ENCODE results near the gene SBF1. TPM values are rescaled to one million over a fixed set of nuclear protein-coding genes. Genes with fewer than 3 reads are reported as not detected.

SBF1 gene
- total and polyA plus RNA-seq, 2 of the 13 experiments (the other 11 are each of a cell fraction or from before 2014, with no cell fraction given) = 31.7 to 40.9 TPM

GRCh38 chr22:50482107-50483074, 7.6 kb upstream of the SBF1 start (continued):
- TF ChIP-seq ETS1 (CRISPR knock-in tag; IDR thresholded peaks at IDR 0.05) (no peak), ZHX2 (IDR thresholded peaks at IDR 0.05; ENCODE audit: low read depth) (no peak), ZHX2 (CRISPR knock-in tag; IDR thresholded peaks at IDR 0.05; ENCODE audit: borderline replicate concordance) (no peak), KLF11 (CRISPR knock-in tag; IDR thresholded peaks at IDR 0.05) (no peak), THRA (CRISPR knock-in tag; IDR thresholded peaks at IDR 0.05; ENCODE audit: borderline replicate concordance) (0 out of 2 replicates have a peak, but pooled peaks have one; percentile 24), ZNF572 (CRISPR knock-in tag; IDR thresholded peaks at IDR 0.05) (no peak), ZNF746 (CRISPR knock-in tag; IDR thresholded peaks at IDR 0.05) (no peak), GMEB1 (CRISPR knock-in tag; IDR thresholded peaks at IDR 0.05; ENCODE audit: borderline replicate concordance) (no peak), MED13 (CRISPR knock-in tag; IDR thresholded peaks at IDR 0.05) (no peak), ZNF276 (CRISPR knock-in tag; IDR thresholded peaks at IDR 0.05; ENCODE audit: low read depth) (no peak), ZNF414 (CRISPR knock-in tag; IDR thresholded peaks at IDR 0.05) (no peak), ZNF17 (CRISPR knock-in tag; IDR thresholded peaks at IDR 0.05) (no peak)

Measured in HepG2 (cell line).